Spleen (tissue), 11 donors: ENCODE measurements around the gene ITPR1. TPM values are rescaled to one million over a fixed set of nuclear protein-coding genes. Genes with fewer than 3 reads are reported as not detected.

Source experiments
- DNase-seq: peaks from one replicate; pipeline ENCODE4 v3.0.0-alpha.2; 2020
- H3K27ac ChIP-seq, 8 donors: fragments of 200-600 bp; sonication (generic) in 7 of 8; 1 replicate in 4 of 8; 2 replicates in 4 of 8; pipeline versions ENCODE4 v1.5.0 to v1.8.0; 2016 to 2021; ENCODE audit warnings: inconsistent platforms in 4 of 8, mild to moderate bottlenecking in 4 of 8, moderate library complexity in 1 of 8
- H3K27me3 ChIP-seq, 7 donors: fragments of 200-600 bp; sonication (generic) in 6 of 7; replicated peaks in 1 of 7; 1 replicate in 4 of 7; 2 replicates in 3 of 7; pipeline versions ENCODE4 v1.5.0 to v1.8.0; 2016 to 2021; ENCODE audit warnings: inconsistent platforms in 3 of 7, mild to moderate bottlenecking in 1 of 7
- H3K36me3 ChIP-seq, 6 donors: fragments of 200-600 bp; sonication (generic) in 5 of 6; 1 replicate in 4 of 6; 2 replicates in 2 of 6; pipeline versions ENCODE4 v1.5.0 to v1.8.0; 2016 to 2021; ENCODE audit warnings: inconsistent platforms in 2 of 6
- H3K4me1 ChIP-seq, 6 donors: fragments of 200-600 bp; sonication (generic) in 5 of 6; 1 replicate in 3 of 6; 2 replicates in 3 of 6; pipeline versions ENCODE4 v1.5.0 to v1.8.0; 2016 to 2021; ENCODE audit warnings: inconsistent platforms in 3 of 6
- H3K4me3 ChIP-seq, 8 donors: fragments of 200-600 bp; sonication (generic) in 7 of 8; 1 replicate in 4 of 8; 2 replicates in 4 of 8; pipeline versions ENCODE4 v1.5.0 to v1.8.0; 2016 to 2021; ENCODE audit warnings: inconsistent platforms in 4 of 8, mild to moderate bottlenecking in 4 of 8, moderate library complexity in 2 of 8
- H3K9me3 ChIP-seq, 8 donors: fragments of 200-600 bp; sonication (generic) in 7 of 8; 1 replicate in 4 of 8; 2 replicates in 4 of 8; pipeline versions ENCODE4 v1.5.0 to v1.8.0; 2016 to 2021; ENCODE audit warnings: inconsistent platforms in 4 of 8
- POLR2A ChIP-seq, 3 donors: fragments of 450-650 bp; IDR thresholded peaks; one replicate each; pipeline ENCODE4 v1.5.1; 2017; ENCODE audit warnings: antibody characterized with exemption in 3 of 3, mild to moderate bottlenecking in 1 of 3
- POLR2AphosphoS5 ChIP-seq, 3 donors: sonication (generic); formaldehyde crosslinking; IDR thresholded peaks; one replicate each; pipeline ENCODE4 v1.5.1; 2017; ENCODE audit warnings: antibody characterized with exemption in 3 of 3
- WGBS, 5 donors: extraction: QIAGEN DNeasy Blood & Tissue Kit in 3 of 5; methylation state at CpG; one replicate each; pipeline versions ENCODE4 v1.1.5 to v1.1.7; 2013 to 2018; 5-methylcytosine and 5-hydroxymethylcytosine counted together
- intact Hi-C: fragments of 100-400 bp; cut with DNase I; formaldehyde crosslinking; loops from one replicate; pipeline ENCODE4 v1.15.0; 2023; ENCODE audit warnings: low total_unique reads
- polyA plus RNA-seq, 3 donors: library from polyadenylated mRNA; stranded (reverse); fragments of 200-250 nt; gene quantifications; one replicate each; pipeline ENCODE4 v1.2.1, GENCODE V29; 2013
- total RNA-seq, 7 donors: library from RNA; depleted of rRNA in 3 of 7; stranded (reverse); fragments of >200 nt in 3 of 7; fragmentation: NEBNext Ultra II Directional in 4 of 7; extraction: Animal tissue kit (Norgen Biotek cat#: 25700) in 4 of 7; gene quantifications; one replicate each; pipeline versions ENCODE4 v1.1.0 to v1.2.1, GENCODE V29; 2016 to 2021
- TF ChIP-seq, protein P1 (sequence below), 11 experiments: fragments of 200-600 bp in 7 of 11; fragments of 450-650 bp in 4 of 11; sonication (generic) in 4 of 11; IDR thresholded peaks in 8 of 11; conservative IDR thresholded peaks in 3 of 11; 1 replicate in 7 of 11; 2 replicates in 4 of 11; pipeline versions ENCODE4 v1.4.0 to v1.8.0; 2016 to 2021; ENCODE audit warnings: antibody characterized with exemption in 11 of 11, inconsistent platforms in 4 of 11, mild to moderate bottlenecking in 1 of 11
- donor health status: healthy with polysubstance abuse.
- donor health status: DM: no; HTN: no; CAD: no; lungs with moderate emphysema.
- donor health status: DM: no; HTN: no; CAD: no.
- donor health status: Bipolar disorder and iron deficiency.
- donor health status: healthy.
- donor health status: DM: no; HTN: no; CAD: no.
- donor health status: DM: yes; HTN: yes; CAD: no.

Gene ITPR1
- total and polyA plus RNA-seq, 10 donors: 17.5 to 194 (median 129) TPM

DNA sequence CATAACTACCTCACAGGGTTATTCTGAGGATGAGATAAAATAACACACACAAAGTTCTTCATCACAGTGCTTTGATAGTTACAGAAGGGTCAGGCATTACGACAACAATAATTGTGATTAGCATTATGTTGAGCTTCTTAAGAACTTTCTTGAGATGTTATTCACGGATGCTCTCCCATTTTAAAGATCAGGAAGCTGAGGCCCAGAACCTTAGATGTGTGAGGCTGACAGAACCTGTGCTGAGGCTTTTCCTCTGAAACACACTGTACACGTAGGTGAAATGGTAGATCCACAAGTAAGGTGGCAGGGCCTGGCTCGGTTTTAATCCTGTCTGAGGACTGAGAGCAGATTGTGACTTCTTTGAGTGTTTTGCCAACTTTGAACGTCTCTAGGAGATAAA is 274.9 kb downstream of the ITPR1 start:
- Histone ChIP-seq H3K27ac (no peak overlapping the region), H3K4me1 (peaks cover 9 to 28% (median 19%) of the 10 kb centered on the region in 6 donors)
- no peak for DNase-seq

DNA sequence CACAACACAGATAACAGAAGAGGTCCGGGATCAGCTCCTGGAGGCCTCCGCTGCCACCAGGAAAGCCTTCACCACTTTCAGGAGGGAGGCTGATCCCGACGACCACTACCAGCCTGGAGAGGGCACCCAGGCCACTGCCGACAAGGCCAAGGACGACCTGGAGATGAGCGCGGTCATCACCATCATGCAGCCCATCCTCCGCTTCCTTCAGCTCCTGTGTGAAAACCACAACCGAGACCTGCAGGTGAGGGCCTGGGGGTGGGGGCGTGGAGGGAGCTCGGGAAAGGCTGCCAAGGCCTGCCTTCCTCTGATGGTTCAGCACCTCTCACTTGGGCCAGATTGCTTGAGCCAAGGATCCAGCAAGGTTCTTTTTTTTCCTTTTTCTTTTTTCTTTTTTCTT is 275.4 kb downstream of the ITPR1 start:
- peaks cover 0 to 15% (median 7%) of the 10 kb centered on the region in 8 donors for H3K9me3 ChIP-seq
- DNase-seq: no peak
- WGBS, 5 donors: 89 to 94% (median 91%) methylated on average over 12 of the region's 12 CpGs
- peaks cover 0 to 98% (median 27%) of the 10 kb centered on the region in 6 donors for H3K36me3 ChIP-seq
- no peak overlapping the region for H3K4me3 ChIP-seq
- peaks cover 9 to 33% (median 21%) of the 10 kb centered on the region in 6 donors for H3K4me1 ChIP-seq
- intact Hi-C loops: no loop called here
- H3K27me3 ChIP-seq: no peaks in the 10 kb centered on the region
- TF ChIP-seq, protein P1, sequence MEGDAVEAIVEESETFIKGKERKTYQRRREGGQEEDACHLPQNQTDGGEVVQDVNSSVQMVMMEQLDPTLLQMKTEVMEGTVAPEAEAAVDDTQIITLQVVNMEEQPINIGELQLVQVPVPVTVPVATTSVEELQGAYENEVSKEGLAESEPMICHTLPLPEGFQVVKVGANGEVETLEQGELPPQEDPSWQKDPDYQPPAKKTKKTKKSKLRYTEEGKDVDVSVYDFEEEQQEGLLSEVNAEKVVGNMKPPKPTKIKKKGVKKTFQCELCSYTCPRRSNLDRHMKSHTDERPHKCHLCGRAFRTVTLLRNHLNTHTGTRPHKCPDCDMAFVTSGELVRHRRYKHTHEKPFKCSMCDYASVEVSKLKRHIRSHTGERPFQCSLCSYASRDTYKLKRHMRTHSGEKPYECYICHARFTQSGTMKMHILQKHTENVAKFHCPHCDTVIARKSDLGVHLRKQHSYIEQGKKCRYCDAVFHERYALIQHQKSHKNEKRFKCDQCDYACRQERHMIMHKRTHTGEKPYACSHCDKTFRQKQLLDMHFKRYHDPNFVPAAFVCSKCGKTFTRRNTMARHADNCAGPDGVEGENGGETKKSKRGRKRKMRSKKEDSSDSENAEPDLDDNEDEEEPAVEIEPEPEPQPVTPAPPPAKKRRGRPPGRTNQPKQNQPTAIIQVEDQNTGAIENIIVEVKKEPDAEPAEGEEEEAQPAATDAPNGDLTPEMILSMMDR (IDR thresholded peaks at IDR 0.05 in 8 of 11, conservative IDR thresholded peaks at IDR 0.05 in 3 of 11): no peak
- H3K27ac ChIP-seq: no peak overlapping the region

More for the DNA sequence above, 274.9 kb downstream of the ITPR1 start:
- Histone ChIP-seq H3K4me3 (no peak overlapping the region), H3K9me3 (peaks cover 0 to 15% (median 7%) of the 10 kb centered on the region in 8 donors), H3K27me3 (no peaks in the 10 kb centered on the region), H3K36me3 (peaks cover 0 to 98% (median 27%) of the 10 kb centered on the region in 6 donors)
- 88 to 97% (median 96%) methylated on average over 5 of the region's 5 CpGs for WGBS, 5 donors
- TF ChIP-seq POLR2AphosphoS5 (IDR thresholded peaks at IDR 0.05): no peak
- TF ChIP-seq POLR2A (IDR thresholded peaks at IDR 0.05): no peak
- TF ChIP-seq, protein P1 (IDR thresholded peaks at IDR 0.05 in 8 of 11, conservative IDR thresholded peaks at IDR 0.05 in 3 of 11): no peak
- intact Hi-C loops: no loop called here

DNA sequence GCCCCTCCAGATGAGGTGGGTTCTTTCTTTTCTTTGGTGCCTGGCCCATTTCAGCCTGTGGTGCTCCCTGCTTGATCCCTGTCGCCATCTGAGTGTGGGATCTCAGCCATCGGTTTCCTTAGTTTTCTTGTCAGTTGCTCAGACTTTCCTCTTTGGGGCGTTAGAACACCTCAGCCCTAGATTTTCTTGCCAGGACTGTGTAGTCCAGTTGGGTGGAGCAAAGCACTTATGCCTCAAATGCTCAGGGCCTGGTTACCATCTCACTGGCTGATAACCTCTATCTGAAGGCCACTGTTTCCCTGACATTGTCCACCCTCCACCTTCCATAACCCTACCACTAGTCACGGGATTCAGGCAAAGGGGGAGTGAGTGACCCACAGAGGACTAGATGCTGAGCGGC is 277.4 kb downstream of the ITPR1 start:
- peaks cover 0 to 10% (median 7%) of the 10 kb centered on the region in 8 donors for H3K9me3 ChIP-seq
- DNase-seq: no peak
- intact Hi-C loops: no loop called here
- TF ChIP-seq, protein P1 (IDR thresholded peaks at IDR 0.05 in 8 of 11, conservative IDR thresholded peaks at IDR 0.05 in 3 of 11): no peak
- TF ChIP-seq POLR2A (IDR thresholded peaks at IDR 0.05): no peak
- TF ChIP-seq POLR2AphosphoS5 (IDR thresholded peaks at IDR 0.05): no peak
- WGBS, 5 donors: 74 to 94% (median 84%) methylated on average over 5 of the region's 5 CpGs
- H3K4me3 ChIP-seq: no peak overlapping the region
- H3K27ac ChIP-seq: peak overlapping the region in 4 of 8 donors; percentile 39 to 79 (median 66)
- H3K36me3 ChIP-seq: peaks cover 0 to 100% (median 27%) of the 10 kb centered on the region in 6 donors
- peaks cover 9 to 35% (median 21%) of the 10 kb centered on the region in 6 donors for H3K4me1 ChIP-seq
- H3K27me3 ChIP-seq: no peaks in the 10 kb centered on the region

DNA sequence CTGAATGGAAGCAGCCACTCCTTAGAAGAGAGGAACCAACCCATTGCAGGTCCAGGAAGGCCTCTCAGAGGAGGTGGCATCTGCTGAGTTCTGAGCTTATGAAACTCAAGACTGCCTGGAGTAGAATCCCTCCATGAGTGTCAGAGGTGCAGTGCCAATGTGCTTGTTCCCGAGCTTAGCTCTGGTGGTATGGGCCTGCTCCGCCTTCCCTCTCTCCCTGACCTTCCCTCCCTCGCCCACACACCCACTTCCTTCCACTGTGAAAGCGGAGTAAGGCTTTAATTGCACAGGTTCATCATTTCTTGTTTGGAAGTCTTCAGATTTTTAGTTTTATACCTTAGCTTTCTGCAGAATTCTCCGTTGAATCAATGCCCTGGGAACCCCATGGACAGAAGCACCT is 278.1 kb downstream of the ITPR1 start:
- TF ChIP-seq, protein P1 (IDR thresholded peaks at IDR 0.05 in 8 of 11, conservative IDR thresholded peaks at IDR 0.05 in 3 of 11): no peak
- no peak for TF ChIP-seq POLR2AphosphoS5 (IDR thresholded peaks at IDR 0.05)
- TF ChIP-seq POLR2A (IDR thresholded peaks at IDR 0.05): no peak
- intact Hi-C loops: no loop called here
- Histone ChIP-seq H3K27me3 (no peaks in the 10 kb centered on the region), H3K4me3 (no peak overlapping the region), H3K9me3 (peaks cover 0 to 5% (median 3%) of the 10 kb centered on the region in 8 donors), H3K36me3 (peaks cover 0 to 100% (median 25%) of the 10 kb centered on the region in 6 donors), H3K27ac (peak overlapping the region in 5 of 8 donors; percentile 18 to 79 (median 60)), H3K4me1 (peaks cover 9 to 35% (median 21%) of the 10 kb centered on the region in 6 donors)
- 51 to 72% (median 63%) methylated on average over 5 of the region's 5 CpGs for WGBS, 5 donors
- no peak for DNase-seq
